ENCODE data around the gene MAP3K3.

The MAP3K3 gene

DNA sequence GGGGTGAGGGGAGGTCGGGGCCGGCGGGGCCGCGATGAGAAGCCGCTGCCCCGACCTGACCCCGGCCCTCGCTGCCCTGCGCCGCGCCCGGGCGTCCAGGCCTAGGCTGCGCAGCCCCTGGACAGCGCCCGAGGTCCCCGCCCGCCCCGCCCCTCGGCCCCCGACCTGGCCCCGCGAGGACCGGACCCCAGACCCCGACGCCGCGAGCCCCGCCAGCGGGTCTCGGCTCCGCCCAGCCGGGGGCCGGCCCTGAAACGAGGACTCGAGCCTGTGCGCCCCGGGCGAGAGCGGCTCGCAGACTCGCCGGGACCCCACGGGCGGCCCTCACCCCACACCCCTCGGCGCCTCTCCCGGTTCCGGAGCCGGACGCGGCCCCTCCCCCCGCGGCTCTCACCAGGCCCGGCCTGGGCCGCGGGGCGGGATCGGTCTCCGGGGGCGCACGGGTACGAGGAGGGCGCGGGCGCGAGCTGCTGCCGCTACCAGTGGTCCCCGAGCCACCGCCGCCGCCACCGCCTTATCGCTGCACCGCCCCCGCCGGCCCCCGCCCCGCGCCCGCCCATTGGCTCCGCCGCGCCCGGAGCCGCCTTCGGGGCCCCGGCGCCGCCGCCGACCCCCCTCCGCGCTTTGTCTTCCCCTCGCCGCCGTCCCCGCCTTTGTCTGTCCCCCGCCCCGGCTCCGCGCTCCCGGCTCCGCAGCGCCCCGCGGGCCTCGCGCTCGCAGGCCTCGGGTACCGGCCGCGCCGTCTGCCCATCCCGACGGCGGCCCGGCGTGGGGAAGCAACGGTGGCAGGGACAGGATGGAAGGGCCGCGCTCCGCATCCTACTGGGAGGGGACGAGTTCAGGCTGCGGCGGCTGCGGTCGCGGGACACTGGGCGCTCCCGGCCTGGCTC, 77.7 kb downstream of the MAP3K3 start, which contains the start of gene LIMD2:
Gene LIMD2 (minus strand): TSS at position 488 of the 890 bp plus-strand sequence. CDS start 827 bp downstream, outside the sequence.
- Histone ChIP-seq H3K36me3 (ENCODE audit: control insufficient read depth, insufficient read depth, low read length) (peaks cover 37% of the 10 kb centered on the region), H3K27ac (ENCODE audit: low read depth, low read length, severe bottlenecking) (peak within 1 kb of the TSS; percentile 88), H3K4me1 (ENCODE audit: control insufficient read depth, insufficient read depth, low read length, poor library complexity, severe bottlenecking) (peaks cover 36% of the 10 kb centered on the region), H3K4me3 (ENCODE audit: extremely low read depth, insufficient read depth, low read length, poor library complexity, severe bottlenecking) (peak within 1 kb of the TSS; percentile 77), H3K9me3 (ENCODE audit: control insufficient read depth, low read length) (no peaks in the 10 kb centered on the region)
- WGBS, 2 experiments (ENCODE audit: insufficient coverage in 2 of 2), result 0% methylated on average over 88 to 95 of the region's 133 CpGs

- Histone ChIP-seq H3K4me3 (ENCODE audit: extremely low read depth, insufficient read depth, low read length, poor library complexity, severe bottlenecking) (peak overlapping the region; percentile 77), H3K4me1 (ENCODE audit: control insufficient read depth, insufficient read depth, low read length, poor library complexity, severe bottlenecking) (peaks cover 36% of the 10 kb centered on the region), H3K36me3 (ENCODE audit: control insufficient read depth, insufficient read depth, low read length) (peaks cover 40% of the 10 kb centered on the region), H3K9me3 (ENCODE audit: control insufficient read depth, low read length) (no peaks in the 10 kb centered on the region), H3K27ac (ENCODE audit: low read depth, low read length, severe bottlenecking) (peak overlapping the region; percentile 88)
- WGBS, 2 experiments (ENCODE audit: insufficient coverage in 2 of 2), result 16 to 17% methylated on average over 72 to 77 of the region's 88 CpGs
Observed at GRCh38 chr17:63700528-63701455, 78.6 kb downstream of the MAP3K3 start.

GRCh38 chr17:63701456-63701820, 79.2 kb downstream of the MAP3K3 start:
- Histone ChIP-seq H3K36me3 (ENCODE audit: control insufficient read depth, insufficient read depth, low read length) (peaks cover 41% of the 10 kb centered on the region), H3K4me3 (ENCODE audit: extremely low read depth, insufficient read depth, low read length, poor library complexity, severe bottlenecking) (peak overlapping the region; percentile 77), H3K4me1 (ENCODE audit: control insufficient read depth, insufficient read depth, low read length, poor library complexity, severe bottlenecking) (peaks cover 36% of the 10 kb centered on the region), H3K9me3 (ENCODE audit: control insufficient read depth, low read length) (no peaks in the 10 kb centered on the region), H3K27ac (ENCODE audit: low read depth, low read length, severe bottlenecking) (peak overlapping the region; percentile 88)
- 86 to 89% methylated on average over 7 to 10 of the region's 10 CpGs for WGBS, 2 experiments (ENCODE audit: insufficient coverage in 2 of 2)

- Histone ChIP-seq H3K4me1 (ENCODE audit: control insufficient read depth, insufficient read depth, low read length, poor library complexity, severe bottlenecking) (peaks cover 36% of the 10 kb centered on the region), H3K4me3 (ENCODE audit: extremely low read depth, insufficient read depth, low read length, poor library complexity, severe bottlenecking) (no peak overlapping the region), H3K36me3 (ENCODE audit: control insufficient read depth, insufficient read depth, low read length) (peaks cover 39% of the 10 kb centered on the region), H3K27ac (ENCODE audit: low read depth, low read length, severe bottlenecking) (no peak overlapping the region), H3K9me3 (ENCODE audit: control insufficient read depth, low read length) (no peaks in the 10 kb centered on the region)
- WGBS, 2 experiments (ENCODE audit: insufficient coverage in 2 of 2), result 89 to 94% methylated on average over 9 to 16 of the region's 19 CpGs
Observed at GRCh38 chr17:63701868-63702720, 79.9 kb downstream of the MAP3K3 start.

- Histone ChIP-seq H3K9me3 (ENCODE audit: control insufficient read depth, low read length) (no peaks in the 10 kb centered on the region), H3K36me3 (ENCODE audit: control insufficient read depth, insufficient read depth, low read length) (peaks cover 35% of the 10 kb centered on the region), H3K4me1 (ENCODE audit: control insufficient read depth, insufficient read depth, low read length, poor library complexity, severe bottlenecking) (peaks cover 30% of the 10 kb centered on the region), H3K4me3 (ENCODE audit: extremely low read depth, insufficient read depth, low read length, poor library complexity, severe bottlenecking) (no peak overlapping the region), H3K27ac (ENCODE audit: low read depth, low read length, severe bottlenecking) (no peak overlapping the region)
- 95 to 98% methylated on average over 3 to 5 of the region's 6 CpGs for whole genome bisulfite sequencing, 2 experiments (ENCODE audit: insufficient coverage in 2 of 2)
Observed at GRCh38 chr17:63702721-63703015, 80.5 kb downstream of the MAP3K3 start.

DNA sequence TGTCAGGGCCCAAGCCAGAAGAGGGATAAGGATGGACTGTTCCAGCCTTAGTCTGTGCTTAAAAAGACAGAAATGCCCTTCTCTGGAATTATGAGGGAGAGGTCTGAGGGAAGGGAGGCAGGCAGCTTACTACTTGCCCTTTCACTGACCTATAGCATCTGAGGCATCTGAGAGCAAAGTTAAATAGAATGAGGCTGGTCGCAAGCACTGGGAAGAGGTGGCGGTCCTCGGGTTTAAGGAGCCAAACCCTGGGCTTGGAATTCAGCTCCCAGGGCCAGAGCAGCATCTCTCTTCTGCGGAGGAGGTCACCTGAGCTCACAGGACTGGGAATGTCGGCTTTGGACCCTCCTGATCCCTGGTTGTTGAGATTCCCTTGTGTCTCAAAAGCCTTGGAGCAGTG, 80.8 kb downstream of the MAP3K3 start:
- H3K4me3 ChIP-seq (ENCODE audit: extremely low read depth, insufficient read depth, low read length, poor library complexity, severe bottlenecking), result no peak overlapping the region
- H3K9me3 ChIP-seq (ENCODE audit: control insufficient read depth, low read length), result no peaks in the 10 kb centered on the region
- H3K36me3 ChIP-seq (ENCODE audit: control insufficient read depth, insufficient read depth, low read length), result peaks cover 33% of the 10 kb centered on the region
- H3K27ac ChIP-seq (ENCODE audit: low read depth, low read length, severe bottlenecking), result no peak overlapping the region
- H3K4me1 ChIP-seq (ENCODE audit: control insufficient read depth, insufficient read depth, low read length, poor library complexity, severe bottlenecking), result peaks cover 27% of the 10 kb centered on the region
- WGBS, 2 experiments (ENCODE audit: insufficient coverage in 2 of 2), result 90 to 96% methylated on average over 5 of the region's 5 CpGs

DNA sequence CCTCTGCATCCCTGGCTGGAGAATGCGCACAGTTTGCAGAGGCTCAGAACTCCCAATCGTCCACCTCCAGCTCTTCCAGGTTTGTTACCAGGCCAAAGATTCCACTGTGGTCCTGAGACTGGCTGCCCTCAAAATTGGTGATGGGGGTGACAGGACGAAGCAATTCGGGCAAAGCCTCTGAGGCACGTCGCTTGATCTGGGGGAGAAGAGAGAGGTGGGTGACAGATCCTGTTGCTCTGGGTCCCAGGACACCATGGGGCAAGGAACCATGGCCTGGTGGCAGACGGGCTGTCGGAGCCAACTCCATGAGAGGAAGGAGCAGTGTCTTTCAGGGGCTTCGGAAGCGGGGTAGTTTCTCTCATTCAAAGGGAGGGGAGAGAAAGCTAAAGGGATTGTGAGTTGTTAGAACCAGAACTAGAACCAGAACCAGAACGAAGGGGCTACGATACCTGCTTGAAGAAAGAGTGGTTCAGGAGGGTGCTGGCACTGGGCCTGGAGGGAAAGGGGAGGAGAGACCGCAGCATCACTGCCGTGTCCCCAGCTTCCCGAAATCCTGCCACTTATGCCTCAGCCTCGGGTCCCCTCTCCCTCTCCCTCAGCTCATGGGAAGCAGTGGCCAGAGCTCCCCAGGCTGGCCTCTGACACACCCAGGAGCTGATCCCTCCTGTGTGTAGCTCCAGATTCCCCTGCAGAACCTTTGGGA, 81.5 kb downstream of the MAP3K3 start:
- H3K4me1 ChIP-seq (ENCODE audit: control insufficient read depth, insufficient read depth, low read length, poor library complexity, severe bottlenecking), result peaks cover 21% of the 10 kb centered on the region
- H3K9me3 ChIP-seq (ENCODE audit: control insufficient read depth, low read length), result no peaks in the 10 kb centered on the region
- H3K4me3 ChIP-seq (ENCODE audit: extremely low read depth, insufficient read depth, low read length, poor library complexity, severe bottlenecking), result no peak overlapping the region
- H3K36me3 ChIP-seq (ENCODE audit: control insufficient read depth, insufficient read depth, low read length), result peaks cover 34% of the 10 kb centered on the region
- no peak overlapping the region for H3K27ac ChIP-seq (ENCODE audit: low read depth, low read length, severe bottlenecking)
- 97 to 98% methylated on average over 10 to 13 of the region's 16 CpGs for WGBS, 2 experiments (ENCODE audit: insufficient coverage in 2 of 2)

DNA sequence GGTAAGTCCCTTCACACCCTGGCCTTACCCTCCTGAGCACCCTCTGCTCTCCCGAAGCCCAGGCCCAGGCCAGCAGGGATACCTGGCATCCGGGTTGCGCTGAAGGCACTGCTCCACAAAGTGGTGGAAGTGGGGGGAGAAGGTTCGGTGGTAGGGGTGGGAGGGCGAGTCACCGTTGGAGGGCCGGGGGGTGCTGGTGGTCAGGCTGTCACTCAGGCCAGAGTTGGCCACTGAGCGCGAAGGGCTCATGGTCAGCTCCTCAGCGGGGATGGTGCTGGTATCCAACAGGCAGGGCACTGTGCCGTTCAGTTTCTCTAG, 82.0 kb downstream of the MAP3K3 start:
- H3K36me3 ChIP-seq (ENCODE audit: control insufficient read depth, insufficient read depth, low read length), result peaks cover 39% of the 10 kb centered on the region
- peaks cover 21% of the 10 kb centered on the region for H3K4me1 ChIP-seq (ENCODE audit: control insufficient read depth, insufficient read depth, low read length, poor library complexity, severe bottlenecking)
- no peaks in the 10 kb centered on the region for H3K9me3 ChIP-seq (ENCODE audit: control insufficient read depth, low read length)
- no peak overlapping the region for H3K4me3 ChIP-seq (ENCODE audit: extremely low read depth, insufficient read depth, low read length, poor library complexity, severe bottlenecking)
- H3K27ac ChIP-seq (ENCODE audit: low read depth, low read length, severe bottlenecking), result no peak overlapping the region
- WGBS, 2 experiments (ENCODE audit: insufficient coverage in 2 of 2), result 97 to 100% methylated on average over 1 to 6 of the region's 11 CpGs

GRCh38 chr17:63704836-63705235, 82.6 kb downstream of the MAP3K3 start:
- Histone ChIP-seq H3K4me1 (ENCODE audit: control insufficient read depth, insufficient read depth, low read length, poor library complexity, severe bottlenecking) (peaks cover 21% of the 10 kb centered on the region), H3K36me3 (ENCODE audit: control insufficient read depth, insufficient read depth, low read length) (peaks cover 42% of the 10 kb centered on the region), H3K9me3 (ENCODE audit: control insufficient read depth, low read length) (no peaks in the 10 kb centered on the region), H3K27ac (ENCODE audit: low read depth, low read length, severe bottlenecking) (no peak overlapping the region), H3K4me3 (ENCODE audit: extremely low read depth, insufficient read depth, low read length, poor library complexity, severe bottlenecking) (no peak overlapping the region)
- 92 to 98% methylated on average over 9 of the region's 9 CpGs for WGBS, 2 experiments (ENCODE audit: insufficient coverage in 2 of 2)

DNA sequence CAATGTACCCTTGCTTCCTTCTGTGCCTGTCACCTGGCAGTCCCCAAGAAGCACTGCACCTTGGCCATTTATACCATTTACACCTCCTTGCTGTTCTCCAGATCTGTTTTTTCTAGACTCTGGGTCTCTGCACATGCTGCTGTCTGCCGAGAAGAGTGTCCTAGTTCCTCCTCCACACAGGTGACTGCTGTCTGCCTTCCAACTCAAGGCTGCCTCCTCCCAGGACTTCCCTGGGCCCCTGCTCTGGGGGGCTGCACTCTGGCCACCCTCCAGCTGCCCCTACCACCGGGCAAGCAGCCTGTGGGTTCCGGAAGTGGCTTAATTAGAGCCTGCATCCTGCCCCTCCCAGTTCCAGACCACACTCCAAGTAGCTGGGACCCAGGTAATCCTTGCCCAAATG, 83.4 kb downstream of the MAP3K3 start:
- H3K4me1 ChIP-seq (ENCODE audit: control insufficient read depth, insufficient read depth, low read length, poor library complexity, severe bottlenecking), result peaks cover 21% of the 10 kb centered on the region
- no peak overlapping the region for H3K27ac ChIP-seq (ENCODE audit: low read depth, low read length, severe bottlenecking)
- no peaks in the 10 kb centered on the region for H3K9me3 ChIP-seq (ENCODE audit: control insufficient read depth, low read length)
- peaks cover 47% of the 10 kb centered on the region for H3K36me3 ChIP-seq (ENCODE audit: control insufficient read depth, insufficient read depth, low read length)
- H3K4me3 ChIP-seq (ENCODE audit: extremely low read depth, insufficient read depth, low read length, poor library complexity, severe bottlenecking), result no peak overlapping the region
- WGBS, 2 experiments (ENCODE audit: insufficient coverage in 2 of 2), result 89 to 93% methylated on average over 3 of the region's 3 CpGs

Measured in mesodermal cell (in vitro differentiated cells).